Prostate gland (tissue), 2 donors: ENCODE data around the gene FGD5. TPM values are rescaled to one million over a fixed set of nuclear protein-coding genes. Genes with fewer than 3 reads are reported as not detected.
A peak's percentile ranks its signal among the peaks of the same experiment; 100 is the strongest.

Experiments used
- DNase-seq: peaks from one replicate; pipeline ENCODE4 v3.0.0-alpha.2; 2019; ENCODE audit warnings: low spot score
- H3K27ac ChIP-seq, 2 donors: fragments of 200-600 bp; sonication (generic); 2 replicates each; pipeline ENCODE4 v1.5.1; 2017 to 2019
- H3K27me3 ChIP-seq: fragments of 200-600 bp; sonication (generic); replicated peaks from 2 replicates; pipeline ENCODE4 v1.5.1; 2019; ENCODE audit not compliant: insufficient read depth
- H3K36me3 ChIP-seq, 2 donors: fragments of 200-600 bp; sonication (generic); 1 replicate in 1 of 2; 2 replicates in 1 of 2; pipeline versions ENCODE4 v1.5.1 to v1.8.1; 2017 to 2019
- H3K4me1 ChIP-seq: fragments of 200-600 bp; sonication (generic); replicated peaks from 2 replicates; pipeline ENCODE4 v1.5.1; 2019
- H3K4me3 ChIP-seq, 2 donors: fragments of 200-600 bp; sonication (generic); 2 replicates each; pipeline ENCODE4 v1.5.1; 2017 to 2019
- H3K9me3 ChIP-seq: fragments of 200-600 bp; sonication (generic); 2 replicates; pipeline ENCODE4 v1.5.1; 2017
- CTCF ChIP-seq, 4 experiments: fragments of 200-600 bp in 2 of 4; fragments of 450-650 bp in 2 of 4; sonication (generic) in 2 of 4; IDR thresholded peaks; 1 replicate in 3 of 4; 2 replicates in 1 of 4; pipeline ENCODE4 v1.5.1; 2016 to 2019; ENCODE audit warnings: antibody characterized with exemption in 4 of 4, mild to moderate bottlenecking in 2 of 4, moderate library complexity in 2 of 4
- POLR2A ChIP-seq: fragments of 450-650 bp; IDR thresholded peaks from one replicate; pipeline ENCODE4 v1.6.1; 2016; ENCODE audit warnings: antibody characterized with exemption, mild to moderate bottlenecking
- POLR2AphosphoS5 ChIP-seq: sonication (generic); formaldehyde crosslinking; IDR thresholded peaks from one replicate; pipeline ENCODE4 v1.6.1; 2017; ENCODE audit warnings: antibody characterized with exemption
- WGBS: methylation state at CpG from one replicate; pipeline ENCODE4 v1.1.5; 2018; 5-methylcytosine and 5-hydroxymethylcytosine counted together
- intact Hi-C: fragments of 100-400 bp; cut with DNase I; formaldehyde crosslinking; loops from one replicate; pipeline ENCODE4 v1.14.2; 2022
- total RNA-seq, 2 donors: library from RNA; depleted of rRNA; stranded (reverse); fragments of >200 nt; gene quantifications; one replicate each; pipeline ENCODE4 v1.1.0, GENCODE V29; 2016

FGD5 gene
- total RNA-seq, 2 donors from 2014 or later: 4.5 to 15.8 TPM

- no peak overlapping the region for H3K4me3 ChIP-seq
- TF ChIP-seq POLR2AphosphoS5 (no peak), CTCF (IDR thresholded peaks at IDR 0.05) (no peak), POLR2A (no peak)
- no peak overlapping the region for H3K27ac ChIP-seq
- no peaks in the 10 kb centered on the region for H3K36me3 ChIP-seq
- no peaks in the 10 kb centered on the region for H3K9me3 ChIP-seq
- intact Hi-C loops: no loop called here
- DNase-seq: no peak
- H3K27me3 ChIP-seq: no peaks in the 10 kb centered on the region
- peaks cover 5% of the 10 kb centered on the region for H3K4me1 ChIP-seq
- 33% methylated on average over 1 of the region's 1 CpG for WGBS
These were observed 139.2 kb downstream of the FGD5 start for GRCh38 chr3:14957925-14958324.

GRCh38 chr3:14959359-14959943 is 140.7 kb downstream of the FGD5 start:
- Histone ChIP-seq H3K27ac (no peak overlapping the region), H3K4me1 (peaks cover 5% of the 10 kb centered on the region), H3K36me3 (no peaks in the 10 kb centered on the region), H3K4me3 (no peak overlapping the region), H3K27me3 (no peaks in the 10 kb centered on the region), H3K9me3 (no peaks in the 10 kb centered on the region)
- 58% methylated on average over 2 of the region's 2 CpGs for WGBS
- no peak for TF ChIP-seq POLR2A
- peak; percentile 27 for TF ChIP-seq POLR2AphosphoS5
- intact Hi-C loops: no loop called here
- no peak for DNase-seq

GRCh38 chr3:14962762-14963161 is 144.0 kb downstream of the FGD5 start:
- Histone ChIP-seq H3K27ac (no peak overlapping the region), H3K27me3 (no peaks in the 10 kb centered on the region), H3K9me3 (no peaks in the 10 kb centered on the region), H3K4me3 (no peak overlapping the region), H3K4me1 (no peaks in the 10 kb centered on the region), H3K36me3 (no peaks in the 10 kb centered on the region)
- intact Hi-C loops: no loop called here
- TF ChIP-seq CTCF (IDR thresholded peaks at IDR 0.05) (no peak), POLR2A (no peak), POLR2AphosphoS5 (no peak)
- WGBS: 94% methylated on average over 5 of the region's 5 CpGs
- DNase-seq: no peak

- H3K27ac ChIP-seq: no peak overlapping the region
- 56% methylated on average over 1 of the region's 1 CpG for WGBS
- no peaks in the 10 kb centered on the region for H3K4me1 ChIP-seq
- no peaks in the 10 kb centered on the region for H3K36me3 ChIP-seq
- no peak overlapping the region for H3K4me3 ChIP-seq
- DNase-seq: no peak
- no peaks in the 10 kb centered on the region for H3K9me3 ChIP-seq
- no peaks in the 10 kb centered on the region for H3K27me3 ChIP-seq
- TF ChIP-seq CTCF (IDR thresholded peaks at IDR 0.05) (no peak), POLR2AphosphoS5 (no peak)
- intact Hi-C loops: no loop called here
These were observed 148.5 kb downstream of the FGD5 start for GRCh38 chr3:14967285-14967684.

GRCh38 chr3:14969671-14970070 is 150.9 kb downstream of the FGD5 start:
- WGBS: 96% methylated on average over 1 of the region's 1 CpG
- H3K27ac ChIP-seq: no peak overlapping the region

More at GRCh38 chr3:14969671-14970070, 150.9 kb downstream of the FGD5 start:
- H3K4me1 ChIP-seq: no peaks in the 10 kb centered on the region
- no peak for DNase-seq
- no peak overlapping the region for H3K4me3 ChIP-seq
- no peaks in the 10 kb centered on the region for H3K9me3 ChIP-seq
- no peaks in the 10 kb centered on the region for H3K27me3 ChIP-seq
- intact Hi-C loops: no loop called here
- no peak for TF ChIP-seq POLR2AphosphoS5
- TF ChIP-seq POLR2A: no peak
- no peak for TF ChIP-seq CTCF (IDR thresholded peaks at IDR 0.05)
- H3K36me3 ChIP-seq: no peaks in the 10 kb centered on the region
